Neural progenitor cell (in vitro differentiated cells): ENCODE measurements around the gene TIPARP. TPM values are rescaled to one million over a fixed set of nuclear protein-coding genes. Genes with fewer than 3 reads are reported as not detected.
A peak's percentile ranks its signal among the peaks of the same experiment; 100 is the strongest.

Source experiments
- DNase-seq: peaks from one replicate; pipeline ENCODE4 v3.0.0-alpha.2; 2016; ENCODE audit warnings: low spot score
- H2AFZ ChIP-seq: fragments of 200-600 bp; sonication (generic); replicated peaks from 2 replicates; pipeline ENCODE4 v1.6.1; 2016; ENCODE audit warnings: antibody characterized with exemption
- H3F3A ChIP-seq: fragments of 200-600 bp; sonication (generic); 2 replicates; pipeline ENCODE4 v1.6.1; 2016; ENCODE audit warnings: antibody characterized with exemption, low read depth
- H3K27ac ChIP-seq: fragments of 200-600 bp; sonication (generic); 2 replicates; pipeline ENCODE4 v1.5.1; 2016; ENCODE audit warnings: mild to moderate bottlenecking
- H3K27me3 ChIP-seq: fragments of 200-600 bp; sonication (generic); 2 replicates; pipeline ENCODE4 v1.6.1; 2016; ENCODE audit warnings: mild to moderate bottlenecking, moderate library complexity
- H3K36me3 ChIP-seq: fragments of 200-600 bp; sonication (generic); 2 replicates; pipeline ENCODE4 v1.5.1; 2016
- H3K4me1 ChIP-seq: fragments of 200-600 bp; sonication (generic); 2 replicates; pipeline ENCODE4 v1.6.1; 2016; ENCODE audit warnings: mixed run types
- H3K4me2 ChIP-seq: fragments of 200-600 bp; sonication (generic); 2 replicates; pipeline ENCODE4 v1.6.1; 2016
- H3K4me3 ChIP-seq: fragments of 200-600 bp; sonication (generic); 2 replicates; pipeline ENCODE4 v1.5.1; 2016
- H3K79me2 ChIP-seq: fragments of 200-600 bp; sonication (generic); 2 replicates; pipeline ENCODE4 v1.6.1; 2016; ENCODE audit warnings: low read depth
- H3K9ac ChIP-seq: fragments of 200-600 bp; sonication (generic); 2 replicates; pipeline ENCODE4 v1.6.1; 2016
- H3K9me3 ChIP-seq: fragments of 200-600 bp; sonication (generic); 2 replicates; pipeline ENCODE4 v1.5.1; 2016; ENCODE audit warnings: low read depth
- H4K20me1 ChIP-seq: fragments of 200-600 bp; sonication (generic); 2 replicates; pipeline ENCODE4 v1.6.1; 2016; ENCODE audit warnings: low read depth
- H3K27ac Mint-ChIP-seq: 3 replicates; pipeline ENCODE4 v1.8.0; 2021; ENCODE audit warnings: mixed read lengths
- H3K27me3 Mint-ChIP-seq: 2 replicates; pipeline ENCODE4 v1.8.0; 2022; ENCODE audit warnings: low read depth, mild to moderate bottlenecking, inconsistent platforms, moderate library complexity, mixed read lengths; ENCODE audit not compliant: insufficient read depth
- H3K36me3 Mint-ChIP-seq: 3 replicates; pipeline ENCODE4 v1.8.0; 2021; ENCODE audit warnings: mixed read lengths
- H3K4me1 Mint-ChIP-seq: 3 replicates; pipeline ENCODE4 v1.8.0; 2021; ENCODE audit warnings: mixed read lengths
- H3K4me3 Mint-ChIP-seq: 3 replicates; pipeline ENCODE4 v1.8.0; 2021; ENCODE audit warnings: mild to moderate bottlenecking, moderate library complexity, mixed read lengths
- H3K9me3 Mint-ChIP-seq: 3 replicates; pipeline ENCODE4 v1.8.0; 2020; ENCODE audit warnings: mixed read lengths
- CTCF ChIP-seq: fragments of 200-600 bp; sonication (generic); IDR thresholded peaks from 2 replicates; pipeline ENCODE4 v1.5.1; 2017; ENCODE audit warnings: antibody characterized with exemption, mild to moderate bottlenecking
- EZH2 ChIP-seq: fragments of 200-600 bp; sonication (generic); IDR thresholded peaks from 2 replicates; pipeline ENCODE4 v1.6.1; 2017; ENCODE audit warnings: antibody characterized with exemption, mild to moderate bottlenecking, moderate library complexity
- EZH2phosphoT487 ChIP-seq: fragments of 200-600 bp; sonication (generic); IDR thresholded peaks from 2 replicates; pipeline ENCODE4 v1.6.1; 2017; ENCODE audit warnings: antibody characterized with exemption
- total RNA-seq: library from RNA; depleted of rRNA; stranded (reverse); fragments of >200 nt; gene quantifications from 2 replicates; pipeline ENCODE4 v1.2.3, GENCODE V29; 2015; ENCODE audit warnings: low replicate concordance

The TIPARP gene
- total RNA-seq, 1 donor from 2014 or later, result 13.5 TPM

GRCh38 chr3:156677536-156677935 is 3.1 kb downstream of the TIPARP start:
- no peak overlapping the region for H3K27ac Mint-ChIP-seq
- Histone ChIP-seq H2AFZ (no peak overlapping the region), H3K4me1 (peaks cover 6% of the 10 kb centered on the region), H3F3A (peaks cover 28% of the 10 kb centered on the region), H3K4me2 (no peak overlapping the region), H3K9me3 (no peaks in the 10 kb centered on the region), H3K36me3 (peaks cover 4% of the 10 kb centered on the region), H3K79me2 (peaks cover 30% of the 10 kb centered on the region), H3K9ac (no peak overlapping the region), H3K4me3 (no peak overlapping the region), H3K27ac (no peak overlapping the region), H3K27me3 (peaks cover 9% of the 10 kb centered on the region), H4K20me1 (peaks cover 6% of the 10 kb centered on the region)
- H3K4me3 Mint-ChIP-seq, result no peak overlapping the region
- no peak for DNase-seq
- no peaks in the 10 kb centered on the region for H3K9me3 Mint-ChIP-seq
- H3K4me1 Mint-ChIP-seq, result peaks cover 48% of the 10 kb centered on the region
- no peaks in the 10 kb centered on the region for H3K27me3 Mint-ChIP-seq
- H3K36me3 Mint-ChIP-seq, result peaks cover 28% of the 10 kb centered on the region
- TF ChIP-seq CTCF, result no peak
- TF ChIP-seq EZH2phosphoT487, result no peak
- TF ChIP-seq EZH2, result no peak

- no peaks in the 10 kb centered on the region for H3K9me3 Mint-ChIP-seq
- no peak for DNase-seq
- H3K4me1 Mint-ChIP-seq, result peaks cover 48% of the 10 kb centered on the region
- Histone ChIP-seq H4K20me1 (peaks cover 6% of the 10 kb centered on the region), H3K4me3 (no peak overlapping the region), H3K9ac (no peak overlapping the region), H3K4me1 (peaks cover 6% of the 10 kb centered on the region), H2AFZ (no peak overlapping the region), H3K9me3 (no peaks in the 10 kb centered on the region), H3K4me2 (no peak overlapping the region), H3K79me2 (peaks cover 31% of the 10 kb centered on the region), H3K27me3 (peaks cover 3% of the 10 kb centered on the region), H3K36me3 (peaks cover 4% of the 10 kb centered on the region), H3F3A (peaks cover 27% of the 10 kb centered on the region), H3K27ac (no peak overlapping the region)
- peaks cover 28% of the 10 kb centered on the region for H3K36me3 Mint-ChIP-seq
- no peak overlapping the region for H3K4me3 Mint-ChIP-seq
- TF ChIP-seq EZH2phosphoT487 (no peak), EZH2 (no peak)
- H3K27ac Mint-ChIP-seq, result no peak overlapping the region
- no peaks in the 10 kb centered on the region for H3K27me3 Mint-ChIP-seq
Observed at GRCh38 chr3:156678197-156678596, 3.8 kb downstream of the TIPARP start.

DNA sequence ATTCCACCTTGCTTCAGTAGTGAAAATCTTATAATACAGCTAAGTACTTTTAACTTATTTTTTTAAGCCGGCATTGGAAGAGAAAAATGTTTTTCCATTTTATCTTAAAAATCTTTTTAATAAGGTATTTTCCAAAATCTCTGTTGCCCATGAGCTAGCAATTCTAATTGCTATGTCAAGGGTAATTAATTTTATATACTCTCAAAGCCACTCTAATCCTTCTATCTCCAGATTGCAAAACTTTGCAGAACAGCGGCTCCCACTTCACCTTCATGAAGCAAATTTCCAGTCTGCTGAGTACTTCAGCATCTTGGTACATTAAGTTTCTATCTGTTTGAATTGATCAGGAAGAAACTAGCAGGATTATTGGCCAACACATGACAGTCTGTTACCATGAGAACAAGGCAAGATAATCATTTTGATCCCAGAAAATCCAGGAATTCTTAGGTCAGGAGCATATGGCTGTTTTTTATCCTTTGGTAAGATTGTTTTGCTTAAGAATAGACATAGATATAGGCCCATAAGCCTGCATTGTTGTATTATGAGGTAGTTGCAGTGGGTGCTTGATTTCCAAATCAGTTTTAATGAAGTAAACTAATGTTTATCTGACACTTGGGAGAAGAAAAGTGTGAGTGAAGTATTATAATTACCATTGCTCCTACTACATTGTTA is 6.0 kb downstream of the TIPARP start:
- Mint-ChIP-seq H3K36me3 (peaks cover 29% of the 10 kb centered on the region), H3K9me3 (no peaks in the 10 kb centered on the region), H3K4me3 (no peak overlapping the region), H3K4me1 (peaks cover 53% of the 10 kb centered on the region), H3K27me3 (no peaks in the 10 kb centered on the region), H3K27ac (peak overlapping the region; percentile 64)
- H3K4me2 ChIP-seq, result no peak overlapping the region
- H3K4me1 ChIP-seq, result peaks cover 18% of the 10 kb centered on the region
- no peak for TF ChIP-seq EZH2phosphoT487
- TF ChIP-seq CTCF, result no peak
- TF ChIP-seq EZH2, result no peak
- H3K9ac ChIP-seq, result no peak overlapping the region
- H3K27ac ChIP-seq, result no peak overlapping the region
- H3K27me3 ChIP-seq, result no peaks in the 10 kb centered on the region
- no peak overlapping the region for H3K4me3 ChIP-seq
- H3F3A ChIP-seq, result peaks cover 6% of the 10 kb centered on the region
- no peak overlapping the region for H2AFZ ChIP-seq
- peaks cover 4% of the 10 kb centered on the region for H3K36me3 ChIP-seq
- no peaks in the 10 kb centered on the region for H3K9me3 ChIP-seq
- peaks cover 42% of the 10 kb centered on the region for H3K79me2 ChIP-seq
- DNase-seq, result no peak
- peaks cover 6% of the 10 kb centered on the region for H4K20me1 ChIP-seq

DNA sequence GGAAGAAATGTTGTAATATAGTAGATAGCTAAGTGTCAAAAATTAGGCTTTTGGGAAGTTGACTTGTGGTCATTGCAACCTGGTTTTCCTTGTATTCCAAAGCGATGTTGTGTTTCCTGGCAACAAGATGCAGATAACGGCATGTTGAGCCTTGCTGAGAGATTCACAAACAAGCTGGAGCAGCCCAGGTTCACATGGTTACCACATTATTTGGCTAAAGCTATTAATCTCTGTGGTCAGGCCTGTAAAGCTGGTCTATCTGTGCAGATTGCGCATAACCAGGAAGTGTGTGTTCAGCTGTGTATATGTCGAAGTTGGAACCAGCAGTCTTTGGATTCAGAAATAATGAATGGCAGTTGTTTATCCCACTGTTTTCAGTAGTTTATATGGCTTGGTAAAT is 6.6 kb downstream of the TIPARP start:
- H3K9me3 Mint-ChIP-seq, result no peaks in the 10 kb centered on the region
- H3K36me3 Mint-ChIP-seq, result peaks cover 29% of the 10 kb centered on the region
- TF ChIP-seq EZH2, result no peak
- TF ChIP-seq CTCF, result no peak
- TF ChIP-seq EZH2phosphoT487, result no peak
- no peak overlapping the region for H3K27ac ChIP-seq
- no peak overlapping the region for H3K4me2 ChIP-seq
- peaks cover 4% of the 10 kb centered on the region for H3K36me3 ChIP-seq
- H3K4me1 ChIP-seq, result peaks cover 24% of the 10 kb centered on the region
- no peak overlapping the region for H3K4me3 ChIP-seq
- peaks cover 57% of the 10 kb centered on the region for H3K4me1 Mint-ChIP-seq
- peaks cover 43% of the 10 kb centered on the region for H3K79me2 ChIP-seq
- peak overlapping the region; percentile 64 for H3K27ac Mint-ChIP-seq
- no peaks in the 10 kb centered on the region for H3K9me3 ChIP-seq
- DNase-seq, result peak; percentile 25
- H3F3A ChIP-seq, result no peaks in the 10 kb centered on the region
- H3K27me3 ChIP-seq, result no peaks in the 10 kb centered on the region
- no peak overlapping the region for H2AFZ ChIP-seq
- H3K9ac ChIP-seq, result no peak overlapping the region
- peaks cover 6% of the 10 kb centered on the region for H4K20me1 ChIP-seq
- no peak overlapping the region for H3K4me3 Mint-ChIP-seq
- H3K27me3 Mint-ChIP-seq, result no peaks in the 10 kb centered on the region
